NCI-H1105 treated with DMSO at 0.1 percent for 48 hours (cell line): ENCODE measurements around the gene KIF2C.
"Not testable (repeated sequence)": the region's sequence is repeated elsewhere in the genome, so short reads cannot be mapped to it uniquely, and the experiment has no call there.

Experiments used
- DNase-seq: peaks from one replicate; lab custom pipeline; 2025; lab: John Stamatoyannopoulos, UW

The KIF2C gene

DNA sequence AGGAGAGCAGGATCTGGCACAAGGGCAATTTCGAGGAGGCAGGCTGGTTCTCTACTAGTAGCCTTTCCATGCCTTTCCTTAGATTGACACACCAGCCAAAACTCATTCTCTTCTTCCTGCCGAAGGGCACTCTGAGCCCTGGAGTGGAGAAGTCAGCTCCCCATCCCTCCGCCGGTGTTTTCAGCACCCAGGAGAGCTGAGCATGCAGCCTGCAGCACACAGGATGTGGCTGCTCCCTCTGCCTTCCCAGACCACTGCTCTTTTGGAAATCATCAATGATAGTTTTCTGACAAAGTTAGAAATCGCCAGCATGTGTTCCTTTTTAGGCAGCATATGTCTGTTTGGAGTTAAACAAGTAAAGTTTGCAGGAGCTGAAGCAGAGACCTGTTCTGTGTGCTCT is 20.3 kb upstream of the KIF2C start:
- DNase-seq = no peak

DNA sequence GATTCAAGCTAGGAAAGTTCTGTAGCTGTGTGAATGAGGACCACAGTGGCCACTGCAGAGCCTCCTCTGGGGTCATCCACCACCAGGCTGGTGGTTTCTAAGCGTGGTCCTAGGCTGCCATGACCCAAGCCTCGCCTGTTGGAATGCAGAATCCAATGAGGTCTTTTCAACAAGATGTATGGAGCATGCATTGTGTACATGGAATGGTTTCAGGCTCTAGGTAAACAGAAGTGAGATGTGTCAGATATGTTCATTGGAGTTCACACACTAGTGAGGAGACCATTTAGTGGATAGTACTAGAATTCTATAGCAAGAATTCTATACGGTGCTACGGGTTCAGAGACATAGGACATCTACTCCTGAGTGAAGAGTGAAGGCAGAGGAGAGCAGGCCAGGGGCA is 19.4 kb upstream of the KIF2C start:
- no peak for DNase-seq

DNA sequence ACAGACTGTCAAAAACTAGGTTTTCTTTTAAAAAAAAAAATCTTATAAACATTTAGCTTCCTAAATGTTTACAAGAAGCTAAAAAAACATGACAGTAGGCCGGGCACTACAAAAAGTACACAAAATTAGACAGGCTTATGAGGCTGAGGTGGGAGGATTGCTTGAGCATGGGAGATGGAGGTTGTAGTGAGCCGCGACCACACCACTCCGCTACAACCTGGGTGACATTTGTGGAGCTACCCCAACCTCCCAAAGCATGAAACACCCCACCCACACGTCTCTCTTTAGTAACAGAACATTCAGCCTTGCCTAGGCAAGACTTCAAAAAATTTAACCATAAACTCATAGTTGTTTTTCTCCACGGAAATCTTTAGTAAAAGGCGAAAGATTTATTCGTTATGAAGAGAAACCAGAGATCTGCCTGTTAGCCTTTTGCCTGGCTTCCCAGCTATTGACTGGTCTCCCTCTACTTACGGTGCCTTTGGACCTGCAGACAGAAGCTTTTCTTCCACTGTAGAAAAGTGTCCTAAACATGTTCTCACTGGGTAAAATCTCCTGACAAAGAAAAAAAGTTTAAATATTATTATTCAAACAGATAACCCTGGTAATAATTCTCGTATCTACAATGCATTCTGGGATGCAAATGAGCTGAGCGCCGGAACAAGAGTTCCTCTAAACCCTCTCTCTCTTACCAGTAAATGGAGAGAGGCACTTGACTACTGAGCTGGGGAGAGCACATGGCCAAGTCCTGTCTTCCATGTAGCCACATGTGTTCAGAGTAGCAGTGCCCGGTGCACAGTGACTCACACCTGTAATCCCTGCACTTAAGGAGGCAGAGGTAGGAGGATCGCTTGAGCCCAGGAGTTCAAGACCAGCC is 17.9 kb upstream of the KIF2C start:
- DNase-seq = no peak

DNA sequence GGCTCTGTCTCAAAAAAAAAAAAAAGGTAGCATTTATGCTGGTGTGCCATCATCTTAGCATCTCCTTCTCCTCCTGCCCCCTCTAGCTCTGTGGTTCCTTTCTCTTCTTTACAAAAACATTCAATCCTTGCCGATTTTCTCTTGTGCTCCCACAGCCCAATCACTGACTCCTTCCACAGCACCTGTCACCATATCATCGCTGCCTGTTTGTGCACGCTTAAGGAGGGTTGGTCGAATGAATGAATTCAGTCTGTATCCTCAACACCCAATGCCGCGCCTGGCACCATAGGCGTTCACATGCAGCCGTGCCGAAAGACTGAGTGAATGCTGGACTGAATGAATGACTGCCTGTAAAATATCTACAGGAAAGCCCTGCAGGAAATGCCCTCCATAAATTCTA is 16.6 kb upstream of the KIF2C start:
- no peak for DNase-seq

DNA sequence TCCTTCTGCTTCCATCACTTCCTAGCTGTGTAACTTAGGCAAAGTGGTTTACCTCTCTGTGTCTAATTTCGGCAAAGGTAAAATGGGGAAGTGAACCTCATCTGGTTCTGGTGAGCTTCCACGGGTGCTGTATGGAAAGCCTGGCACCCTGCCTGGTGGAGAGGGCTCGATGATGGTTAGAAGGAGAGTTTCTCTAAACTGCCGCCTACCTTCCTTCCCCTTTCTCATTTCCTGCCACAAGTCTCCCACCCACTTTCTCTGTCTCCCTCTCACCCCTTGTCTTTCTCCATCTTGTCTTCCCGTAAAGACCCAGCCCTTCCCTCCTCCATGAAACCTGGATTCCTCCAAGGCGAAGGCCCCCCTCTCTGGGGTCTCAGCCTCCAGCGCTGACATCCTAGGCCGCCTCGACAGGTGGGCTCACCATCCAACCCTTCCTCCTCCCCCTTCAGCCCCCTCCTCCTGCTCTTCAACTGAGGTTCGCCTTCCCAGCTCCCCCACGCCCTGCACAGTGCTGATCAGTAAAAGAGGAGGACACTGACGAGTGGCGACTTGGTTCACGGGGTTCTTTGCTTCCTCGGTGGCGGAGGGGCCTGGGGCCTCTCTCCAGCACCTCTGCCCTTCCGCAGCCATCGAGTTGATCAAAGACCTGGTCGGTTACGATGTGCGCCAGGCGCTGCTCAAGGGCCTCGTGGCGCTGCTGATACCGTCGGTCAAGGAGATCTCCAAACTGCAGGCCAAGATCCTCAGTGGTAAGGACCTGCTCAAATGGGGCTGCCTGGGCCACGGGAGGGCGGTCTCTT is 15.9 kb upstream of the KIF2C start:
- DNase-seq = no peak

DNA sequence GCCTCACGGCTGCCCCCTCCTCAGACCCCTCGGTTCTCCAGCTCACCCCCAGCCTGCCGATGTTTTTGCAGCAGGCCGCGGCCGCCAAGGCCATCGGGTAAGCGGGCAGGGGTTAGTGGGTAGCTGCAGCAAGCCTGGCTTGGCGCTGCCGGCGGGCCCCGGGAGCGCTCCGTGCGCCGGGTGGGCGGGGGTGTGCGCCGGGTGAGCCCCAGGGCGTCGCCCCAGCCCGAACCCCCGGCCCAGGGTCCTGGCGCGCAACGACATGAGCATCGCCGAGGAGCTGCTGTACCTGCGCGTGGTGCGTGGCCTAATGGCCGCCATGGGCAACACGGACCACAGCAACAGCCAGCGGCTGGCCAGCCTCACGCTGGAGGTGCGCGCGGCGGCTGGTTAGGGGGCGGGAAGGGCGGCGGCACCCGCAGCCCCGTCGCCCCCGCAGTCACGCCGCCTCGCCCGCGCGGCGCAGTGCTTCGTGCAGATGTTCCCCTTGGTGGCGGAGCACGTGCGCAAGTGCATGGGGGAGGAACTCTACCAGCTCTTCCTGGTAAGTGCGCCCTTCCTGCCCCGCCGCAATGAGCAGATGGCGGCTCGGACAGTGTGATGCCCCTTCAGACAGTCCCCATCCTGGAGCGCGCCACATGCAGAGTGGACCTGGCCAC is 15.2 kb upstream of the KIF2C start:
- no peak for DNase-seq

DNA sequence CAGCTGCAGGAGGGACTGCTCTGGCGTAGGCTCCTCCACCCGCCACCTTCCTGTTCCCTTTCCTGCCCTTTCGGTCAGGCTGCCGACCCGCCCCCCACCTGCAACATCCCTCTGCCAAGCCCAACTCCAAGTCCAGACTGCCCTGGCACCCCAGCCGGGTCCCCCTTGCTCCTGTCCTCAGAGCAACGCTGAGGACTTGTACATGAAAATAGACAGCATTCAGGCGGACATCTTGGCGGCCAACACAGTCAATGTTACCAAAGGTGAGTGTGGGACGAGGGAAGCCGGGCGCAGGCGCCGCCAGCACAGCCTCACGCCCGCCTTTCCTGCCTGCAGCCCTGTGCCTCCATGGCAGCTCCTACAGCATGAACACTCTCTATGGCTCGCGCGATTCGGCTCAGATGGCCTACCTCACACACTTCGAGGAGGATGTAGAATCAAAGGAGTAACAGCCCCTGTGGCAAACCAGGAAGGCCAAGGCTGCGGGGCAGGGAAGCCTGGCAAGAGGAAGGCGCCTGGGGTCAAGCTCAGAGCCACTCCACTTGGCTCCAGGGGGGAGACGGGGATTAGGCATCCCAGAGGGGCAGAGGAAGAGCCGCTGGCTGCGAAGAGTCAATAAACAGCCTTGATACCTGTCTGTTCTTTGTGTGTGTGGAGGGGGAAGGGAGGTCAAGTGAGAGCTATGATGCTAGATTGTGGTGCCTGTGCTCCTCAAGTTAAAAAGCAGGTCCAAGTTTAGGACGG is 14.5 kb upstream of the KIF2C start:
- no peak for DNase-seq

DNA sequence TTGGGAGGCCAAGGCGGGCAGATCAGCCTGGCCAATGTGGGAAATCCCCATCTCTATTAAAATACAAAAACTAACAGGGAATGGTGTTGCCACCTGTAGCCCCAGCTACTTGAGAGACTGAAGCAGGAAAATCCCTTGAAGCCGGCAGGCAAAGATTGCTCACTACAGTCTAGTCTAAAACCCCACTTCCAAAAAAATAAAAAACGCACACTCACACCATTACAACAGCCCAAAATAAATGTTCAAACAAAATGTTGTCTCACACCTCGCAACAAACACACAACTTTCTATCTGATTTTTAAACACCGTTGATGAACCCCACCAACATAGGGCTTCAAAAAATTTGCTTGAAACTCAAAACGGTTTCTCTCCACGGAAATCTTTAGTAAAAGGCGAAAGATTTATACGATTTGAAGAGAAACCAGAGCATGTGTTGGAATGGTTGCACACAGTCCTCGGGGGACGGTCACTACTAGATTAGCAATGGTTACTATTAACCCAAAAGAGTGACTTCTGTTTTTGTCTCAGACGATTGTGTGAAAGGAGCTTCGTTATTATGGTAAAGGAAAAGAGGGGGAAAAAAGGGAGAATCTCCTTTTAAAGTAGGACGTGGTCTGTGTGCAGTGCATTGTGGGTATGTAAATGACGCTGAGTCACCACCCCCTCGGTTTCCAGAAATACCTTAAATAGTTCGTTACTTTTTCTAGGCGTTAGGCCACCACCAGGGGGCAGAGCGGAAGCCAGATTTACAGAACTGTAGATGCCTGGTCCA is 8.7 kb upstream of the KIF2C start, which contains the start of gene RNU5D-1:
RNU5D-1 (minus strand) TSS at position 430 of the 772 bp plus-strand sequence.
- peak; percentile 80 for DNase-seq

DNA sequence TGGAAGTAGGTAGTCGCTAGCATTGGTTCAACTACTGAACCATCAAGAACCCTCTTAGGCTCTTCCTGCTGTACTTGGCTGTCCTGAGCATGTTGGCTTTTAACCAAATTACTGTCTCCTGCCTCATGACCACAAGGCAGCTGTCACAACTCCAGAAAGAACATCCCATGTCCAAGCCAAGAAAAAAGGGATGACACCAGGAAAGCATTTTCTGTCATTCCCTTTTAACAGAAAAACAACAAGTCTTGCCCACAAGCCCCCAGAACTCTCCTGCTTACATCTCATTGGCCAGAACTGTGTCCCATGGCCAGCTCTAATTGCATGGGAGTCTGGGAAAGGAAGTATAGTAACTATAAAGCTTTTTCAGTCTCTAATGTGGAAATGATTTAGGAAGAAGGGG is 6.3 kb upstream of the KIF2C start:
- no peak for DNase-seq

DNA sequence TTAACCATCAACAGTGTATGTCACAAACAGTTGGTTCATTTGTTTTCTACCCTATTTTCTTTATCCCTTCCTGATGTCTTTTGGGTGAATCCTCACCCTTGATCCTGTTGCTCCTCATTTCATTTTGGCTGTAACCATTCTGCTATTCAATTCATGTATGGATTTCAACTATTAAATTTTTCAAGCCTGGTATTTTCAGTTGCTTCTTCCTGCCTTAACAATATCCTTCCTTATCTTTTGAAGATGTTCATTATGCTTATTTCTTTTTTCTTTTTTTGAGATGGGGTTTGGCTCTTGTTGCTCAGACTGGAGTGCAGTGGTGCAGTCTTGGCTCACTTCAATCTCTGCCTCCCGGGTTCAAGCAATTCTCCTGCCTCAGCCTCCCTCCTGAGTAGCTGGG is 5.9 kb upstream of the KIF2C start:
- DNase-seq = no peak

DNA sequence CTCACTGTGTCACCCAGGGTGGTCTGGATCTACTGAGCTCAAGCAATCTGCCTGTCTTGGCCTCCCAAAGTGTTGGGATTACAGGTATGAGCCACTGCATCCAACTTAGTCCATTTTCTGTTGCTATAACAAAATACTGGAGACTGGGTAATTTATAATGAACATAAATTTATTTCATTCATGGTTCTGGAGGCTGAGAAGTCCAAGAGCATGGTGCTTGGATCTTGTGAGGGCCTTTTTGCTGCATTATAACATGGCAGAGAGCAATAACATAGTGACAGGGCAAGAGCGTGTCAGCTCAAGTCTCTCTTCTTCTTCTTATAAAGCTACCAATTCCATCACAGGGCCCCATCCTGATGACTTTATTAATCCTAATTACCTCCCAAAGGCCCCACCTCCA is 3.6 kb upstream of the KIF2C start:
- DNase-seq = no peak

DNA sequence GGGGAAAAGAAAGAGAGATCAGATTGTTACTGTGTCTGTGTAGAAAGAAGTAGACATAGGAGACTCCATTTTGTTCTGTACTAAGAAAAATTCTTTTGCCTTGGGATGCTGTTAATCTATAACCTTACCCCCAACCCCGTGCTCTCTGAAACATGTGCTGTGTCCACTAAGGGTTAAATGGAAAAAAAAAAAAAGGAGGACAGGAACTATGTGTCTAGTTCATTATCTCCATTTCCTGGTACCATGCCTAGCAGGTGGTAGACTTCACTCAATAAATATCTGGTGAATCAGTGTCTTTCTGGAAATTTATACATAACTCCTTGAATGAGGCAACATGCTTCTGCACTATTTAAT is 707 bp upstream of the KIF2C start:
- not testable (repeated sequence) for DNase-seq

DNA sequence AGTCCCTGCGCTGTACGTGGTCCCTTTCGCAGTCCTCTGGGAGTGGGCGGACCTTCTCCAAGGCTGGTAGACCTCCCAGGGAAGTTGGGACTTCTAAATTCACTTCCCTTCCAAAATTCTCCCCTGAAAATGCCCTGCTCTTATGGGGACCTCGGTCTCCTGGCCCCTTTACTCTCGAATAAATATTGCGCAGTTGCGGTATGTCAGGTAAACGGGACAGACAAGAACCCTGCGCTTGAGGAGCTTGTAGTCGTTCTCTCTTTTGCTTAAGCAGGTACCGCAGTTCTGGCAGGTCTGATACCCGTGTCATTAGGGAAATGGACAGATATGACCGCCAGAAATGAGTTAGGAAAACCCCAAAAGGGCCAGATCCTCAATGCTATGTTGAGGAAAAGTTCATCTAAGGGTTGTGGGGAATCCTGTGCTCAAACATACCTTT is 561 bp downstream of the KIF2C start:
- no peak for DNase-seq

DNA sequence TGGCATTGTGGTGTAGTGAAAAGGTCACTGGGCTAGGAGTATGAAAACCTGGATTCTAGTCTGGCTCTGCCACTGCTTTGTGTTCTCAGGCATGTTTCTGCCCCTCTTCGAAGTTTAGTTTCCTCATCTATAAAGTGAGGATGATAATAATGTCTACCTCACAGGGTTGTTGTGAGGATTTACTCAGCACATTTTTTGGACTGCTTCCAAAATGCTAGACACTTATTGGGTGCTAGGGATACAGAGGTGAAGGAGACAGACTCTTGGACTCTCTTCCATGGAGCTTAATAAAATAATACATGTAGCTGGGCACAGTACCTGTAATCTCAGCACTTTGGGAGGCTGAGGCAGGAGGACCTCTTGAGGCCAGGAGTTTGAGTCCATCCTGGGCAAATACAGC is 3.6 kb downstream of the KIF2C start:
- no peak for DNase-seq

DNA sequence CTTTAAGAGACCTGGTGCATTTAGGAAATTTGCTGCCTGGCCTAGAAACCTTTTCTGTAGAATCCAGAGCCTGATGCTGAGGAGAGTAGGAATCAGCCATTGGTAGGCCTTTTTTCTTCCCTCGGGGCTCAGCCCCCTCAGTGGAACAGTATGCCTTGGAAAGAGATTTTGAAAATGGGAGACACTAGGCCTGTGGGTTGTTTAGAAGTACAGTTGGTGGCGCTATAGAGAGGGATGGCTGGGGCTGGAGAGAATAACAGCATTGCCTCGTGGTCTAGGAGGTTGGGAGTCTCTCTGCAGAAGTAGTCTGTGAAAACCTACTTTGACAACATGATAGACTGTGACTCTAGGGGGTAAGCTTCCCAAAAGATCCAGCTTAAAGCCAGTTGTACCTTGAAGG is 8.2 kb downstream of the KIF2C start:
- no peak for DNase-seq

DNA sequence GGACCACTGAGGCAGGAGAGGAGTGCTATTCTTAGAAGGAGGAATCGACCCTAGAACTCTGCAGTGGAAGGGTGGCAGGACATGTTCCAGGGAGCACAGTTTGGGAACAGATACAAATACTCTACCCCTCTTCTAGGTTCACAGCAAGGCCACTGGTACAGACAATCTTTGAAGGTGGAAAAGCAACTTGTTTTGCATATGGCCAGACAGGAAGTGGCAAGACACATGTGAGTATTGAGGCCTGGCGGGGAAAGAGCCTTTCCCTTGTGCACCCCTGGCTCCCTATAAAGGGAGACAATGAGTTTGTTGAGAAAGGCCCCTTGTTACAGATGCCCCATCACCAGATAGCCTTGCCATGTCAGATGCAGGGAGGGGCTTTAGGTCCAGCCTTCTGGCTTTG is 17.8 kb downstream of the KIF2C start:
- DNase-seq = no peak

DNA sequence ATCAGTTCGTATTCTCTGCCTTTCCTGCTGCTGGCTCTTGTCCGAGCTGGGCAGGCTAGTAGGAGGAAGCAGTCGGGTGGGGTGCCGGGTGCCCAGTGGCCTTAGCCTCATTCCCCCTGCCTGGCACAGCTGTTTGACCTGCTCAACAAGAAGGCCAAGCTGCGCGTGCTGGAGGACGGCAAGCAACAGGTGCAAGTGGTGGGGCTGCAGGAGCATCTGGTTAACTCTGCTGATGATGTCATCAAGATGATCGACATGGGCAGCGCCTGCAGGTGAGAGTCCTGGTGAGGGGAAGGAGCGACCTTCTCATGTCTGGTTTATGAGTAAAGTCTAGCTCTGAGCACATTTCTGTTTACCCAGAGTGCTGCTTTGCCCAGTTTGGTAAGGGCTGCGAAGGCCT is 19.4 kb downstream of the KIF2C start:
- no peak for DNase-seq

DNA sequence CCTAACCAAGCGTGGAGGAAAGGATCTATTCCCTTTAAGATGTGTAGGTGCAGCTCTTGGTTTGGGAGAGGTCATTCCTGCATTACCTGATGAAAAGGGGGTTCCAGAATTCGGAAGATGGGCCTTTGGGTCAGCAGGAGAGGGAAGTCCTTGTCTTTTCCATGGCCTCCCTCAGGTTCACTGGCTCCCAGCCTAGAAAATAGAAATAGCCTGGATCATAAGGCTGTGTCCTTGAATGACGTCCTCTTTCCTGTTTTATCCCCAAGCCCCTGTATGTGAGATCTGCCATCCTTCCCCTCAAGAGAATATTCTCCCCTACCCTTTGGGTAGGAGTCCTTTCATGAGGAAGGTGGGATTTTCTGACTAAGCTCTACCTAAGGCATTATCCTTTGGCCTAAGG is 21.2 kb downstream of the KIF2C start:
- DNase-seq = no peak

DNA sequence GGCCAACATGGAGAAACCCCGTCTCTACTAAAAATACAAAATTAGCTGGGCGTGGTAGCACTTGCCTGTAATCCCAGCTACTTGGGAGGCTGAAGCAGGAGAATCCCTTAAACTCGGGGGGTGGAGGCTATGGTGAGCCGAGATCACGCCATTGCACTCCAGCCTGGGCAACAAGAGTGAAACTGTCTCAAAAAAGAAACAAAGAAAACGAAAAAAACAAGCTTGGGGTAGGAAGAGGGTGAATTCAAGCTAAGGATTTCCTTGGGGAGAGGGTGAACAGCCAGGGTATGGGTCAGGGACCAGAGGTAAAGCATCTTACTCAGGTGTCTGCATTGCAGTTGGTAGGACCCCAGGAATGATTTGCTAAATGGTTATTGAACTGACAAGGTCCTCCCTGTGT is 26.8 kb downstream of the KIF2C start:
- DNase-seq = not testable (repeated sequence)

DNA sequence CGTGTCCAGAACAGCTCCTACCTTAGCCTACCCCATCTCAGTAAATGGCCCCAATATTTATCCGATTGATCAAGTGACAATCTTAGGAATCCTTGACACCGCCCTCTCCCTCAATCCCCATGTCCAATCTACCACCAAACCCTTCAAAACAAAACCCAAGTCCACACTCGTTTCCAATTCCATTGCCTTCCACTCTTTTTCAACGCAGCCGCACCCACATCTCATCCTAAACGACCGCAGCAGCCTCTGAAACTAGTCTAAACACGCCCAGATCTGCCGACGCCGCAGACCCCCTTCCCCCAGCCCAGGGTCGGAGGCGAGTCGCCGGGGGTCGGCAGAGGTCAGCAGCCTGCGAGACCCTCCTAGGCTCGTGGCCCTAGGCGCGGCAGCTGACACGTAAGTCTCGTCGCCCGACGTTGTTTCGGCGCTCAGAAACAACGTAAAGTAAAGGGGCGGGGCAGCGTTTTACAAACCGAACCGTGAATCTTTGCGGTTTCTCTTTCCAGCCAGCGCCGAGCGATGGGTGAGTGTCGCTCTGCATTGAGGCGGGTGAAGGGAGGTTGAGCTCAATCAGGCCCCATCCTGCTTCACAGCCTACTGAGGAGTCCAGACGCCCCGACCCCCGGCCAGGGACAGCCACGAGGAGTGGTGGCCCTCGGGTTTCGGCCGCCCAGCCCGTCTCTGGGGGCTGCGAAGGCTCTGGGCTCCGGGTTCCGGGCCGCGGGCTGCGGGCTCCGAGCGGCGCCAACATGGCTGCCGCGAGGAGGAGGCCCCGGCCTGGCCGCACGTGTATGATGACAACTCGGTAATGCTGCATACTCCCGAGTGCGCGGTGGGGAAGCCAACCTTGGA is 35.7 kb downstream of the KIF2C start, which contains the start of gene RPS8:
RPS8 (plus strand) TSS at position 463 of the 852 bp plus-strand sequence; CDS start at position 520, 57 bp downstream.
- DNase-seq = peak; percentile 93
